Thyroid gland (tissue), 4 donors: ENCODE data around the gene NOP9. TPM values are rescaled to one million over a fixed set of nuclear protein-coding genes. Genes with fewer than 3 reads are reported as not detected.

Experiments
- DNase-seq, 2 donors: peaks; one replicate each; pipeline ENCODE4 v3.0.0-alpha.2; 2019
- H3K27ac ChIP-seq, 3 donors: fragments of 200-600 bp; sonication (generic); 1 replicate in 2 of 3; 2 replicates in 1 of 3; pipeline ENCODE4 v1.5.1; 2016 to 2019; ENCODE audit warnings: mild to moderate bottlenecking in 1 of 3, moderate library complexity in 1 of 3
- H3K27me3 ChIP-seq: fragments of 200-600 bp; sonication (generic); one replicate; pipeline ENCODE4 v1.5.1; 2019
- H3K36me3 ChIP-seq, 2 donors: fragments of 200-600 bp; sonication (generic); one replicate each; pipeline ENCODE4 v1.5.1; 2016 to 2019
- H3K4me1 ChIP-seq, 2 donors: fragments of 200-600 bp; sonication (generic); one replicate each; pipeline ENCODE4 v1.5.1; 2017 to 2019
- H3K4me3 ChIP-seq, 3 donors: fragments of 200-600 bp; sonication (generic); replicated peaks in 1 of 3; 1 replicate in 2 of 3; 2 replicates in 1 of 3; pipeline ENCODE4 v1.5.1; 2016; ENCODE audit warnings: mild to moderate bottlenecking in 1 of 3
- H3K9me3 ChIP-seq: fragments of 200-600 bp; sonication (generic); one replicate; pipeline ENCODE4 v1.5.1; 2017
- POLR2A ChIP-seq, 2 donors: fragments of 450-650 bp; IDR thresholded peaks; one replicate each; pipeline ENCODE4 v1.6.1; 2017; ENCODE audit warnings: antibody characterized with exemption in 2 of 2, mild to moderate bottlenecking in 2 of 2, moderate library complexity in 1 of 2
- WGBS, 2 donors: methylation state at CpG; one replicate each; pipeline ENCODE4 v1.1.5; 2017; 5-methylcytosine and 5-hydroxymethylcytosine counted together
- intact Hi-C: fragments of 100-400 bp; cut with DNase I; formaldehyde crosslinking; loops from one replicate; pipeline ENCODE4 v1.15.1; 2023
- total RNA-seq, 4 donors: library from RNA; depleted of rRNA; stranded (reverse); fragments of >200 nt; gene quantifications; one replicate each; pipeline ENCODE4 v1.2.3, GENCODE V29; 2016
- TF ChIP-seq, protein P1 (sequence below), 6 experiments: fragments of 200-600 bp in 3 of 6; fragments of 450-650 bp in 3 of 6; sonication (generic) in 3 of 6; IDR thresholded peaks; one replicate each; pipeline ENCODE4 v1.5.1; 2016 to 2019; ENCODE audit warnings: antibody characterized with exemption in 6 of 6, mild to moderate bottlenecking in 2 of 6, inconsistent platforms in 1 of 6, moderate library complexity in 1 of 6

Gene NOP9
- total RNA-seq, 4 donors from 2014 or later, result 16.4 to 22.3 (median 20.7) TPM

DNA sequence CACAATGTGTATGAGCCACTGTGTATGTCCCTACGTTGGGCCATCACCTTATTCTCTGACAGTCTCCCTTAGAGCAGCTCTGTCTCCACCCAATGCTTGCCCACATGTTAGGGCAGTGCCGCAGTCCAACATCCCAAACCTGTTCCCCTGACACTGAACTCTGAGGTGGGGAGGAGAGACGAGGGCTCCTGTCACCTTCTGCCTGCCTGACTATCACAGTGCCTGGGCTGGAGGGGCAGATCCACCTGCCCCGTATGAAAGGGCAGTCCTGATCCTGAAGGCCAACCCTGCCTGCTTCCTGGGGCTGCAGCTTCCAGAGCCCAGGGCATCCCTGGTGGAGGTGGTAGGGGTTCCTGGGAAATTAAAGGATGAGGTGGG lies 38.9 kb upstream of the NOP9 start:
- H3K27ac ChIP-seq, result no peak overlapping the region
- H3K4me3 ChIP-seq, result no peak overlapping the region

DNA sequence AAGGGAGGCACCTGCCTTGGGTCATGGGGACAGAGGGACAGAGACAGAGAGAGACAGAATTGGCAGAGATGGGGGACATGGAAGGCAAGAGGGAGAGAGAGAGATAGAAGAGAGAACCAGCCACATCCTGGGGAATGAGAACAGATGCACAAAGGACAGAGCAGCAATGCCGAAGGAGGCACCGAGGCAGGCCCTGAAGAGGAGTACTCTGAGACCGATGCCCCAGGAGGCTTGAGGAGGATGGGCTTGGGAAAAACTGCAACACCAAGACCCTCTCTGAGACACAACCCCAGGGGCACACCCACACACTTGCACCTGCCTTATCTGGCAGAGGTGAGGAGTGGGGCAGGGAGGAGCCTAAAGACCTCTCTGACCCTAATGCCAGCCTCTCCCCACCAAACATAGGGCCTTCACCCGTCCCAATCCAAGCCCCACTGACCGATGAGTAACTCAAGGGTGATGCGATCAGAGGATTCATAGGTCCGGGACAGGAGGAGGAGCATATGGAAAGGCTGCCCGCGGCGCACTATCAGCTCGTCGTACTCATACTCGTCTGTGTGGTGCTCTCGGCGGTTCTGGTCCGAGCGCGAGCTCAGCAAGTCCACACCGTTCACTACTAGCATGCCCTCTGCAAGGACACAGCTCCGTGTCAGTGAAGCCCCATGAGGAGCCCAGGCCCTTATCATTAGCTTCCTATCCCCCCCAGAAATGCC lies 38.2 kb upstream of the NOP9 start:
- no peak for DNase-seq
- 91 to 94% methylated on average over 20 of the region's 20 CpGs for WGBS, 2 donors
- Histone ChIP-seq H3K36me3 (peaks cover under 1 to 4% of the 10 kb centered on the region in 2 donors), H3K9me3 (no peaks in the 10 kb centered on the region), H3K27me3 (no peaks in the 10 kb centered on the region), H3K4me3 (no peak overlapping the region), H3K4me1 (peaks cover 15 to 16% of the 10 kb centered on the region in 2 donors), H3K27ac (no peak overlapping the region)
- TF ChIP-seq, protein P1, sequence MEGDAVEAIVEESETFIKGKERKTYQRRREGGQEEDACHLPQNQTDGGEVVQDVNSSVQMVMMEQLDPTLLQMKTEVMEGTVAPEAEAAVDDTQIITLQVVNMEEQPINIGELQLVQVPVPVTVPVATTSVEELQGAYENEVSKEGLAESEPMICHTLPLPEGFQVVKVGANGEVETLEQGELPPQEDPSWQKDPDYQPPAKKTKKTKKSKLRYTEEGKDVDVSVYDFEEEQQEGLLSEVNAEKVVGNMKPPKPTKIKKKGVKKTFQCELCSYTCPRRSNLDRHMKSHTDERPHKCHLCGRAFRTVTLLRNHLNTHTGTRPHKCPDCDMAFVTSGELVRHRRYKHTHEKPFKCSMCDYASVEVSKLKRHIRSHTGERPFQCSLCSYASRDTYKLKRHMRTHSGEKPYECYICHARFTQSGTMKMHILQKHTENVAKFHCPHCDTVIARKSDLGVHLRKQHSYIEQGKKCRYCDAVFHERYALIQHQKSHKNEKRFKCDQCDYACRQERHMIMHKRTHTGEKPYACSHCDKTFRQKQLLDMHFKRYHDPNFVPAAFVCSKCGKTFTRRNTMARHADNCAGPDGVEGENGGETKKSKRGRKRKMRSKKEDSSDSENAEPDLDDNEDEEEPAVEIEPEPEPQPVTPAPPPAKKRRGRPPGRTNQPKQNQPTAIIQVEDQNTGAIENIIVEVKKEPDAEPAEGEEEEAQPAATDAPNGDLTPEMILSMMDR (IDR thresholded peaks at IDR 0.05), result no peak
- TF ChIP-seq POLR2A (IDR thresholded peaks at IDR 0.05), result no peak
- intact Hi-C loops, result no loop called here

More for the DNA sequence above, 38.9 kb upstream of the NOP9 start:
- intact Hi-C loops, result no loop called here
- Histone ChIP-seq H3K27me3 (no peaks in the 10 kb centered on the region), H3K4me1 (peaks cover 15 to 16% of the 10 kb centered on the region in 2 donors), H3K36me3 (no peaks in the 10 kb centered on the region), H3K9me3 (no peaks in the 10 kb centered on the region)
- TF ChIP-seq POLR2A (IDR thresholded peaks at IDR 0.05), result no peak
- TF ChIP-seq, protein P1 (IDR thresholded peaks at IDR 0.05), result no peak
- DNase-seq, result no peak
- 75 to 82% methylated on average over 2 to 4 of the region's 4 CpGs for WGBS, 2 donors

DNA sequence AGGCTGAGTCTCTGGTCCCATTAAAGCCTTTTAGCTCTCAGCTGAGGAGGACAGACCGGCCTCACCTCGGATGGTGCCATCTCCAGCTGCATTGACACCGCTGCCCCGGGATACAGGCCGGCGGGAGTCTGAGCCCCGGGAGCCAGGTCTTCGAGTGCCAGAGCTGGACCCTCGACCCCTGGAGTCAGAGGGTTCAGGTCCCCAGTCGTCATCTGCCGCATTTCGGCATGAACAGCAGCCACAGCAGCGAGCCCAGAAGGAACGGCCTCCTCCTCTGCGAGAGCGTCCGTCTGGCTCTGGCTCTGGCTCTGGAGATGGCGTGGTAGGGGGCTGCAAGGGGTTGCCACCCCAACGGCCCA lies 37.7 kb upstream of the NOP9 start:
- no peaks in the 10 kb centered on the region for H3K9me3 ChIP-seq
- H3K27ac ChIP-seq, result no peak overlapping the region
- intact Hi-C loops, result no loop called here
- no peak for DNase-seq
- peaks cover 15 to 16% of the 10 kb centered on the region in 2 donors for H3K4me1 ChIP-seq
- TF ChIP-seq, protein P1 (IDR thresholded peaks at IDR 0.05), result no peak
- TF ChIP-seq POLR2A (IDR thresholded peaks at IDR 0.05), result no peak
- H3K36me3 ChIP-seq, result peaks cover 6 to 10% of the 10 kb centered on the region in 2 donors
- H3K27me3 ChIP-seq, result no peaks in the 10 kb centered on the region
- H3K4me3 ChIP-seq, result no peak overlapping the region
- WGBS, 2 donors, result 92 to 94% methylated on average over 16 to 18 of the region's 19 CpGs

DNA sequence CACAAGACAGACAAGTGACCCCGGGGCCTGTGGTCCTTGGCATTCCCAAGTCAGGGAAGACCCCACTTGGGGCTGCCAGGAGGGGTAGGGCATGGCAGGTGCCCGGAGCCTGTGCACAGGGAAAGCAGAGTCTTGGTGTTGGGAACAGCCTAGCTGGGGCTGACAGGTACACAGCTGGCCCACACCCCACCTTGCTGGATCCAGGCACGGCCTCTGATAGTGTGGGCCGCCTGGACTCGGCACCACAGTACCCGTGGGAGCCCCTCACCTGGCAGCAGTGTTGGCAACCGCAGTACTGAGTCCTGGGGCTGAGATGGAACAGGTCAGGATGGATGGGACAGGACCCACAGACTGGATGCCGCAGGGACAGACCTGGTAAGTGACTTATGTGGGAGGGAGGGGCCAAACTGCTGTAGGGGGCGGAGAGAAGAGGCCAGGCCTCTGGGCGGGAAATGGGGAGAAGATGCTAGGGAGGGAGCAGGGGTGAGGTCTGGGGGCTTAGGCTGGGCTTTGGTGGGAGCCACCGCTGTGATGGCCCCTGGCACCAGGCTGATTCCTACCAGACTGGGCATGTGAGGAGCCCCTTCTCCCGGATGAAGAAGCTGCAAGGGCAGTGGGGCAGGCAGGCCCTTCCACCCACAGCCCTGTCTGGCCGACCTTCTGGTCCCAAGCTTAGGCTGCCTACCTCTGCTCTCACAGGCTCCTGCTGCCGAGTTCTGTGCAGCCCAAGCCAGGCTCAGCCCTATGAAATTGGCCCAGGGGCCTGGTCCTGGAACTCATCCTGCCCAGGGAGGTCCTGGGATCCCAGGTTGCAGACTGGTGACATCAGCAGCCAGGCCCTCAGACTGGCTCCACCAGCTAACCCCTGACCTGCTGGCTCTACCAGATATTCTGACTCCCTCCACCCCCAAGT lies 36.6 kb upstream of the NOP9 start, which contains the start of gene TGM1:
TSS of gene TGM1 (minus strand) at position 357 of the 913 bp plus-strand sequence. CDS start 825 bp downstream, outside the sequence.
- no peak within 1 kb of the TSS for H3K4me3 ChIP-seq
- no peaks in the 10 kb centered on the region for H3K27me3 ChIP-seq
- TF ChIP-seq, protein P1 (IDR thresholded peaks at IDR 0.05), result no peak
- no peak for TF ChIP-seq POLR2A (IDR thresholded peaks at IDR 0.05)
- H3K36me3 ChIP-seq, result peaks cover 13 to 16% of the 10 kb centered on the region in 2 donors
- no peaks in the 10 kb centered on the region for H3K9me3 ChIP-seq
- WGBS, 2 donors, result 78 to 88% methylated on average over 9 to 13 of the region's 14 CpGs
- no peak for DNase-seq
- intact Hi-C loops, result no loop called here
- peaks cover 15 to 16% of the 10 kb centered on the region in 2 donors for H3K4me1 ChIP-seq
- H3K27ac ChIP-seq, result no peak within 1 kb of the TSS
